CD4-positive, CD25-positive, alpha-beta regulatory T cell (primary cell): ENCODE results near the gene CELSR3. TPM values are rescaled to one million over a fixed set of nuclear protein-coding genes. Genes with fewer than 3 reads are reported as not detected.

ENCODE experiments used
- ATAC-seq, 2 donors: fragments of 150-1000 bp; cut with Tn5 transposase; one replicate each; pipeline ENCODE4 v1.10.0; 2021; ENCODE audit warnings: low read depth in 2 of 2, moderate number of reproducible peaks in 2 of 2, moderate library complexity in 1 of 2
- DNase-seq, 3 donors: peaks; one replicate each; pipeline versions ENCODE4 v3.0.0 to v3.0.0-alpha.2; 2012 to 2022; ENCODE audit warnings: mixed read lengths in 1 of 3
- H3K27ac ChIP-seq: one replicate; pipeline ENCODE4 v1.7.0; 2013; ENCODE audit warnings: mild to moderate bottlenecking, low read length; ENCODE audit not compliant: insufficient read depth, poor library complexity, severe bottlenecking
- H3K27me3 ChIP-seq: one replicate; pipeline ENCODE4 v1.7.0; 2013; ENCODE audit warnings: low read length; ENCODE audit not compliant: control insufficient read depth, insufficient read depth
- H3K36me3 ChIP-seq: one replicate; pipeline ENCODE4 v1.7.0; 2013; ENCODE audit warnings: mild to moderate bottlenecking, low read length, moderate library complexity; ENCODE audit not compliant: control insufficient read depth, insufficient read depth
- H3K4me1 ChIP-seq: 2 replicates; pipeline ENCODE4 v1.7.0; 2013; ENCODE audit warnings: mild to moderate bottlenecking, low read length; ENCODE audit not compliant: insufficient read depth, control insufficient read depth, poor library complexity, severe bottlenecking
- H3K4me3 ChIP-seq: one replicate; pipeline ENCODE4 v1.7.0; 2013; ENCODE audit warnings: low read depth, mild to moderate bottlenecking, low read length, moderate library complexity
- H3K9me3 ChIP-seq, 2 experiments: 1 replicate in 1 of 2; 2 replicates in 1 of 2; pipeline ENCODE4 v1.7.0; 2013; ENCODE audit warnings: low read length in 2 of 2, mild to moderate bottlenecking in 1 of 2, moderate library complexity in 1 of 2; ENCODE audit not compliant: control insufficient read depth in 2 of 2
- H3K27ac Mint-ChIP-seq, 3 donors: one replicate each; pipeline ENCODE4 v1.8.0; 2020 to 2022; ENCODE audit warnings: mild to moderate bottlenecking in 3 of 3, mixed read lengths in 3 of 3, moderate library complexity in 2 of 3
- H3K27me3 Mint-ChIP-seq: one replicate; pipeline ENCODE4 v1.8.0; 2022; ENCODE audit warnings: mild to moderate bottlenecking, mixed read lengths
- H3K36me3 Mint-ChIP-seq: one replicate; pipeline ENCODE4 v1.8.0; 2020; ENCODE audit warnings: mixed read lengths
- H3K4me1 Mint-ChIP-seq, 4 donors: one replicate each; pipeline ENCODE4 v1.8.0; 2020 to 2022; ENCODE audit warnings: mixed read lengths in 4 of 4, mild to moderate bottlenecking in 1 of 4
- H3K4me3 Mint-ChIP-seq, 4 donors: one replicate each; pipeline ENCODE4 v1.8.0; 2020 to 2022; ENCODE audit warnings: mild to moderate bottlenecking in 4 of 4, mixed read lengths in 4 of 4, moderate library complexity in 3 of 4
- H3K9me3 Mint-ChIP-seq, 7 donors: one replicate each; pipeline ENCODE4 v1.8.0; 2020 to 2022; ENCODE audit warnings: mixed read lengths in 7 of 7, mild to moderate bottlenecking in 3 of 7, moderate library complexity in 2 of 7
- polyA plus RNA-seq, 4 donors: library from polyadenylated mRNA; unstranded; fragments of 300-500 nt; fragmentation: Illumina TruSeq; gene quantifications; one replicate each; pipeline ENCODE4 v1.2.3, GENCODE V29; 2021
- total RNA-seq: library from RNA; stranded (reverse); gene quantifications from one replicate; pipeline ENCODE4 v1.2.3, GENCODE V29; 2022

Gene CELSR3
- total and polyA plus RNA-seq, 5 donors from 2014 or later = 0.31 to 8.8 (median 0.39) TPM

GRCh38 chr3:48692551-48692950, 29.9 kb upstream of the CELSR3 start:
- Mint-ChIP-seq H3K27me3 (no peaks in the 10 kb centered on the region), H3K36me3 (peaks cover 31% of the 10 kb centered on the region), H3K4me3 (no peak overlapping the region), H3K4me1 (peaks cover 5 to 24% (median 11%) of the 10 kb centered on the region in 4 donors), H3K27ac (no peak overlapping the region), H3K9me3 (peaks cover 0 to 2% (median 0%) of the 10 kb centered on the region in 7 donors)
- no peaks in the 10 kb centered on the region for H3K9me3 ChIP-seq
- H3K27me3 ChIP-seq = no peaks in the 10 kb centered on the region
- H3K4me3 ChIP-seq = no peak overlapping the region
- H3K4me1 ChIP-seq = no peaks in the 10 kb centered on the region
- H3K36me3 ChIP-seq = peaks cover 79% of the 10 kb centered on the region
- no peak for DNase-seq
- H3K27ac ChIP-seq = no peak overlapping the region
- no peak for ATAC-seq

- Mint-ChIP-seq H3K27ac (peak overlapping the region in 1 of 3 donors; percentile 82), H3K27me3 (no peaks in the 10 kb centered on the region), H3K4me1 (peaks cover 7 to 24% (median 9%) of the 10 kb centered on the region in 4 donors), H3K4me3 (peak overlapping the region in 1 of 4 donors; percentile 2), H3K9me3 (peaks cover 0 to 2% (median 0%) of the 10 kb centered on the region in 7 donors), H3K36me3 (peaks cover 32% of the 10 kb centered on the region)
- H3K4me1 ChIP-seq = peaks cover 7% of the 10 kb centered on the region
- DNase-seq (no peak), ATAC-seq (no peak)
- no peak overlapping the region for H3K4me3 ChIP-seq
- peaks cover 79% of the 10 kb centered on the region for H3K36me3 ChIP-seq
- H3K27me3 ChIP-seq = no peaks in the 10 kb centered on the region
- H3K9me3 ChIP-seq = no peaks in the 10 kb centered on the region
- H3K27ac ChIP-seq = no peak overlapping the region
Measured at GRCh38 chr3:48690846-48691458, 28.3 kb upstream of the CELSR3 start.

DNA sequence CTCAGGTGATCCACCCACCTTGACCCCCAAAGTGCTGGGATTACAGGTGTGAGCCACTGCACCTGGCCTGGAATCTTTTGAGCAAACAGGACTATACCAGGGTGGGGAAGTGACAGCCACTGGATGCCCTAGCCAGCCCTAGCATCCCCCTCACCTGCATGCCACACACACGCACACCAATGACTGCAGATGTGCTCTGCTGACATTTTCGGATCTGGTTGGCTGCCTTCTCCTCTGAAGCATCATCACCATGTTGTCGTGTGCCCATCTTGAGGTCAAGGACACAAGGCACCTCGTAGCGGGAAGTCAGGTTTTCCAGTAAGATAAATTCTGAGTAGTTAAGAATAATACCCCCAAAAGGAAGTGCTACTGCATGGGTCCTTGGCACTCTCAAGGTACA, 26.7 kb upstream of the CELSR3 start:
- DNase-seq = no peak
- peaks cover 7 to 24% (median 12%) of the 10 kb centered on the region in 4 donors for H3K4me1 Mint-ChIP-seq
- peaks cover 26% of the 10 kb centered on the region for H3K36me3 Mint-ChIP-seq
- Histone ChIP-seq H3K9me3 (no peaks in the 10 kb centered on the region), H3K4me1 (peaks cover 17% of the 10 kb centered on the region), H3K36me3 (peaks cover 68% of the 10 kb centered on the region), H3K27ac (no peak overlapping the region), H3K4me3 (no peak overlapping the region), H3K27me3 (no peaks in the 10 kb centered on the region)
- no peak overlapping the region for H3K27ac Mint-ChIP-seq
- no peaks in the 10 kb centered on the region for H3K27me3 Mint-ChIP-seq
- H3K9me3 Mint-ChIP-seq = no peaks in the 10 kb centered on the region
- ATAC-seq = no peak
- H3K4me3 Mint-ChIP-seq = no peak overlapping the region

DNA sequence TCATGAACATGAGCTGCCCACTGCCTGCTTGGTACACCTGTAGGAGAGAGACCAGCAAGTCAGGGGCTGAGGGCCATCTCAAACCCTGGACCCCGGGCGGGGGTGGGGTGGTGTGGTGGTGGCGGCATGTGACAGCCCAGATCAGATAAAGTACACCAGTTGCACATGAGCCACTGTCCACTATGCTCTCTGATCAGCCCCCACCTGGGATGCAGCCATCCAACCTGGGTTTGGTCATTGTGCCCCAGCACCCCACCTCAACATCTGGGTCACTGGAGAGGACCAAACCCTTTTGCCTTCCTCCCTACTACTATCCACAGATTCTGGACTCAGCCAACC, 26.0 kb upstream of the CELSR3 start:
- Histone ChIP-seq H3K27me3 (no peaks in the 10 kb centered on the region), H3K4me1 (peaks cover 24% of the 10 kb centered on the region), H3K27ac (no peak overlapping the region), H3K4me3 (no peak overlapping the region), H3K36me3 (peaks cover 61% of the 10 kb centered on the region), H3K9me3 (no peaks in the 10 kb centered on the region)
- ATAC-seq = no peak
- H3K9me3 Mint-ChIP-seq = no peaks in the 10 kb centered on the region
- H3K27ac Mint-ChIP-seq = no peak overlapping the region
- peaks cover 26% of the 10 kb centered on the region for H3K36me3 Mint-ChIP-seq
- H3K4me3 Mint-ChIP-seq = peak overlapping the region in 2 of 4 donors; percentile 52 to 61
- no peaks in the 10 kb centered on the region for H3K27me3 Mint-ChIP-seq
- no peak for DNase-seq
- peaks cover 7 to 29% (median 16%) of the 10 kb centered on the region in 4 donors for H3K4me1 Mint-ChIP-seq

DNA sequence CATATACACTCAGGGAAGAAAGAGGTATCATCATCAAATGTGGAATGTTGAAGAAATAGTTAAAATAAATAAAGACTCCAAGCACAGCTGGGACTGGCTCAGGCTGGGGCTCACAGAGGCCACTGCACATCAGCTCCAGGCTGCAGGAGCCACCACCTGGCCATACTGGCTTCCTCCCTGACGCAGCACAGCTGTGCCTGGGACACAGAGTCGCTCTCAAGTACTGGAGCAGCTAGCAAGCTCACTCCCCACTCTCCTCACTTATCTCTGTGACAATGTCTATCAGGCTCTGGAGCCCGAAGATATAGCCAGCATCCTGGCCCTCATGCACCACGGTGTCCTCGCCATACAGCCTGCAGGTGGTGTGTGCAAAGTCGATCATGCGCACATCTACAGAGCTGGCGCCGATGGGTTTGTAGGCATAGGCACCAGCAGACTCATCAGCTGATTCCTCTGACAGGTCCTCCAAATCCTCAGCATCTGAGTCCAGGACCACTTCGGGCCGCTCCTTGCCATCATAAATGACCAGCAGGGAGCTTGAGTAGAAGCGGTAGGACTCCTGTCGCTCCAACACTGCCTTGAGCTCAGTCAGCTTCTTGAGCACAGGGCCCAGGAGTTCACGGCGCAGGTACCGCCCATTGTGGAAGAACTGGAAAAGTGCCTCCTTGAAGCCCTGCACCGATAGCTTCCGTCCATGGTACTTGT, 25.5 kb upstream of the CELSR3 start:
- H3K27me3 Mint-ChIP-seq = no peaks in the 10 kb centered on the region
- H3K27ac ChIP-seq = no peak overlapping the region
- ATAC-seq = no peak
- no peak overlapping the region for H3K4me3 ChIP-seq
- peak overlapping the region in 3 of 4 donors; percentile 11 to 52 (median 21) for H3K4me3 Mint-ChIP-seq
- H3K36me3 Mint-ChIP-seq = peaks cover 22% of the 10 kb centered on the region
- H3K27ac Mint-ChIP-seq = no peak overlapping the region
- H3K9me3 Mint-ChIP-seq = no peaks in the 10 kb centered on the region
- peaks cover 56% of the 10 kb centered on the region for H3K36me3 ChIP-seq
- H3K27me3 ChIP-seq = no peaks in the 10 kb centered on the region
- DNase-seq = no peak
- H3K4me1 ChIP-seq = peaks cover 28% of the 10 kb centered on the region
- peaks cover 4 to 34% (median 18%) of the 10 kb centered on the region in 4 donors for H3K4me1 Mint-ChIP-seq
- H3K9me3 ChIP-seq = no peaks in the 10 kb centered on the region

DNA sequence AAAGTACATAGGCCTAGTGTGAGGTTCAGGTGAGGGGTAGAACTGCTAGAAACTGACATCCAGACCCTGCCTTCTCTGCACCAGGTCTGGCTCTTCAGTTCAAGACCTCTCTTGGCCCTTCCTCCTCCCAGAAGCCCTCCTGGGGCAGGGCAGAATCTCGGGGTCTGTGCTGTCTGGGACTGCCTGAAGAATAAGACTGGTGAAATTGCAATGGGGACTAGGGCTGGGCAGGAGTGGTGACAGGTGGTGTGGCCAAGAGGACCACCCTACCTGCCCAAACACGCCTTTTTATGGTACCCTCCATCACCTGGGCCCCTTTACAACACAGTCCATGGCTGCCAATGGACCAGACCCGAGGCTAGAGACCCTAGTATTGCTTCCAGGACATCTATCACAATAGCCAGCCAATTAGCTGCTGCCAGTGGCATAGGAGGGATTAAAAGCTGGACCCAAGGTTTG, 24.6 kb upstream of the CELSR3 start:
- peak overlapping the region in 1 of 3 donors; percentile 69 for H3K27ac Mint-ChIP-seq
- peaks cover 28% of the 10 kb centered on the region for H3K4me1 ChIP-seq
- DNase-seq (no peak), ATAC-seq (no peak)
- no peaks in the 10 kb centered on the region for H3K9me3 Mint-ChIP-seq
- peaks cover 0 to 37% (median 21%) of the 10 kb centered on the region in 4 donors for H3K4me1 Mint-ChIP-seq
- no peaks in the 10 kb centered on the region for H3K9me3 ChIP-seq
- H3K27ac ChIP-seq = no peak overlapping the region
- no peaks in the 10 kb centered on the region for H3K27me3 ChIP-seq
- peak overlapping the region in 2 of 4 donors; percentile 36 to 52 for H3K4me3 Mint-ChIP-seq
- no peak overlapping the region for H3K4me3 ChIP-seq
- no peaks in the 10 kb centered on the region for H3K27me3 Mint-ChIP-seq
- H3K36me3 ChIP-seq = peaks cover 49% of the 10 kb centered on the region
- peaks cover 13% of the 10 kb centered on the region for H3K36me3 Mint-ChIP-seq

GRCh38 chr3:48686538-48687219, 24.0 kb upstream of the CELSR3 start:
- H3K9me3 ChIP-seq = no peaks in the 10 kb centered on the region
- H3K27me3 Mint-ChIP-seq = no peaks in the 10 kb centered on the region
- no peaks in the 10 kb centered on the region for H3K27me3 ChIP-seq
- H3K4me1 ChIP-seq = peaks cover 28% of the 10 kb centered on the region
- peak overlapping the region in 2 of 3 donors; percentile 71 to 96 for H3K27ac Mint-ChIP-seq
- peaks cover 13% of the 10 kb centered on the region for H3K36me3 Mint-ChIP-seq
- DNase-seq (no peak), ATAC-seq (no peak)
- H3K27ac ChIP-seq = peak overlapping the region; percentile 80
- peak overlapping the region; percentile 32 for H3K4me3 ChIP-seq
- peaks cover 0 to 37% (median 21%) of the 10 kb centered on the region in 4 donors for H3K4me1 Mint-ChIP-seq
- H3K4me3 Mint-ChIP-seq = peak overlapping the region; percentile 81 to 94 (median 94)
- no peaks in the 10 kb centered on the region for H3K9me3 Mint-ChIP-seq
- H3K36me3 ChIP-seq = peaks cover 47% of the 10 kb centered on the region
